Measurements from ENCODE around the gene PRR23E. TPM values are rescaled to one million over a fixed set of nuclear protein-coding genes. Genes with fewer than 3 reads are reported as not detected.

Gene PRR23E
- total and polyA plus RNA-seq, 2 donors (not counting 3 experiments of a cell fraction or from before 2014, with no cell fraction given) = not detected

DNA sequence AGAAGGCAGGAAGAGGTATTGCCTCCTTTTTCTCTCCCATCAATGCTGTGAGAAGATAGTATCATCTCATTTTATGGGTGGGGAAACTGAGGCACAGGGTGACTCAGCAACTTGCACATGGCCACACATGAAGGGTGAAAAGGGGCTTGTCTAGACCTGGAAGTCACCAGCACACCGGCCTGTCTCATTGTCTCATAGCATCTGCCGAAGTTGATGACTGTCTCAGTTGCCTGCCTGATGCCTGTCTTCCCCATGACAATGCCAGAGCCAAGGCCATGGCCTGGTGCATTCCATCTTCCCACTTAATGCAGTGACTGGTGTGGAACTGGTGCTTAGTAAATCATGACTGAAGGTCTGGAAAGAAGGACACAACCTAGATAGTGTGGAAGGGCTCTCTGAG, 27.9 kb upstream of the PRR23E start:
- no peak overlapping the region for H3K4me2 ChIP-seq (ENCODE audit: insufficient read depth, low read length)
- intact Hi-C loops (cut with micrococcal nuclease) (no loop called here), dilution Hi-C loops (cut with MboI; ENCODE audit: extremely low pct_ligation_motif_present, low sequenced_read_pairs) (no loop called here)
- no peak for TF ChIP-seq EZH2 (IDR thresholded peaks at IDR 0.05; ENCODE audit: borderline replicate concordance, low read depth, low read length, severe bottlenecking)
- no peak for TF ChIP-seq GATA2 (IDR thresholded peaks at IDR 0.05; ENCODE audit: insufficient read depth, insufficient read length, low read depth, low read length)
- TF ChIP-seq FOS (IDR thresholded peaks at IDR 0.05; ENCODE audit: borderline replicate concordance, insufficient read depth, low read length) = no peak
- TF ChIP-seq, protein P1, sequence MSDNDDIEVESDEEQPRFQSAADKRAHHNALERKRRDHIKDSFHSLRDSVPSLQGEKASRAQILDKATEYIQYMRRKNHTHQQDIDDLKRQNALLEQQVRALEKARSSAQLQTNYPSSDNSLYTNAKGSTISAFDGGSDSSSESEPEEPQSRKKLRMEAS (IDR thresholded peaks at IDR 0.05; ENCODE audit: insufficient read depth, insufficient read length) = no peak
- TF ChIP-seq POLR2A (IDR thresholded peaks at IDR 0.05; ENCODE audit: low read depth, low read length) = no peak
- TF ChIP-seq, protein P2, sequence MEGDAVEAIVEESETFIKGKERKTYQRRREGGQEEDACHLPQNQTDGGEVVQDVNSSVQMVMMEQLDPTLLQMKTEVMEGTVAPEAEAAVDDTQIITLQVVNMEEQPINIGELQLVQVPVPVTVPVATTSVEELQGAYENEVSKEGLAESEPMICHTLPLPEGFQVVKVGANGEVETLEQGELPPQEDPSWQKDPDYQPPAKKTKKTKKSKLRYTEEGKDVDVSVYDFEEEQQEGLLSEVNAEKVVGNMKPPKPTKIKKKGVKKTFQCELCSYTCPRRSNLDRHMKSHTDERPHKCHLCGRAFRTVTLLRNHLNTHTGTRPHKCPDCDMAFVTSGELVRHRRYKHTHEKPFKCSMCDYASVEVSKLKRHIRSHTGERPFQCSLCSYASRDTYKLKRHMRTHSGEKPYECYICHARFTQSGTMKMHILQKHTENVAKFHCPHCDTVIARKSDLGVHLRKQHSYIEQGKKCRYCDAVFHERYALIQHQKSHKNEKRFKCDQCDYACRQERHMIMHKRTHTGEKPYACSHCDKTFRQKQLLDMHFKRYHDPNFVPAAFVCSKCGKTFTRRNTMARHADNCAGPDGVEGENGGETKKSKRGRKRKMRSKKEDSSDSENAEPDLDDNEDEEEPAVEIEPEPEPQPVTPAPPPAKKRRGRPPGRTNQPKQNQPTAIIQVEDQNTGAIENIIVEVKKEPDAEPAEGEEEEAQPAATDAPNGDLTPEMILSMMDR (IDR thresholded peaks at IDR 0.05; ENCODE audit: extremely low read depth in 1 of 2, insufficient read depth in 1 of 2, low read depth in 1 of 2, low read length in 2 of 2) = no peak
- no peak for TF ChIP-seq JUN (IDR thresholded peaks at IDR 0.05; ENCODE audit: borderline replicate concordance, insufficient read depth, insufficient read length, low read depth)
- TF ChIP-seq POLR2AphosphoS5 (IDR thresholded peaks at IDR 0.05; ENCODE audit: insufficient read depth, low read depth, low read length) = no peak
- no peak for TF ChIP-seq MYC (IDR thresholded peaks at IDR 0.05; ENCODE audit: low read depth, low read length)
- no peaks in the 10 kb centered on the region for H3K4me1 ChIP-seq (ENCODE audit: control insufficient read depth, extremely low read depth, insufficient read depth, low read length)
- H4K20me1 ChIP-seq (replicated peaks; ENCODE audit: control insufficient read depth, extremely low read depth, insufficient read depth, low read length) = no peaks in the 10 kb centered on the region
- H3K9me1 ChIP-seq (replicated peaks; ENCODE audit: control insufficient read depth, extremely low read depth, insufficient read depth, low read length) = no peaks in the 10 kb centered on the region
- FAIRE-seq (no peak), DNase-seq (ENCODE audit: low read depth, low spot score) (no peak)
- H3K9me3 ChIP-seq (replicated peaks; ENCODE audit: control insufficient read depth, insufficient read depth, low read length) = no peaks in the 10 kb centered on the region
- H3K4me3 ChIP-seq (replicated peaks in 1 of 3; ENCODE audit: insufficient read depth in 1 of 3, low read depth in 1 of 3, low read length in 3 of 3) = no peak overlapping the region
- H3K27ac ChIP-seq (ENCODE audit: insufficient read depth, low read depth, low read length) = no peak overlapping the region
- H3K27me3 ChIP-seq (ENCODE audit: control insufficient read depth in 2 of 2, insufficient read depth in 2 of 2, low read length in 2 of 2) = no peaks in the 10 kb centered on the region
- H3K79me2 ChIP-seq (ENCODE audit: control insufficient read depth, insufficient read depth, low read length) = no peaks in the 10 kb centered on the region
- BruUV-seq (replicated peaks) = no TSS peak
- H2AFZ ChIP-seq (ENCODE audit: low read depth, low read length) = no peak overlapping the region
- H3K36me3 ChIP-seq (ENCODE audit: control insufficient read depth in 2 of 2, extremely low read depth in 1 of 2, insufficient read depth in 2 of 2, low read length in 2 of 2) = no peaks in the 10 kb centered on the region
- no peak overlapping the region for H3K9ac ChIP-seq (replicated peaks; ENCODE audit: extremely low read depth, insufficient read depth, low read length)
- POLR2A ChIA-PET = no interaction called here
- CTCF ChIA-PET = no interaction called here

All from endothelial cell of umbilical vein (primary cell).